NCI-H748 treated with DMSO at 0.1 percent for 48 hours (cell line): ENCODE results near the gene PIGQ.
A peak's percentile ranks its signal among the peaks of the same experiment; 100 is the strongest.

Source experiments
- DNase-seq: peaks from one replicate; lab custom pipeline; 2025; lab: John Stamatoyannopoulos, UW

PIGQ gene

GRCh38 chr16:606656-607307 lies 37.0 kb downstream of the PIGQ start:
- no peak for DNase-seq

DNA sequence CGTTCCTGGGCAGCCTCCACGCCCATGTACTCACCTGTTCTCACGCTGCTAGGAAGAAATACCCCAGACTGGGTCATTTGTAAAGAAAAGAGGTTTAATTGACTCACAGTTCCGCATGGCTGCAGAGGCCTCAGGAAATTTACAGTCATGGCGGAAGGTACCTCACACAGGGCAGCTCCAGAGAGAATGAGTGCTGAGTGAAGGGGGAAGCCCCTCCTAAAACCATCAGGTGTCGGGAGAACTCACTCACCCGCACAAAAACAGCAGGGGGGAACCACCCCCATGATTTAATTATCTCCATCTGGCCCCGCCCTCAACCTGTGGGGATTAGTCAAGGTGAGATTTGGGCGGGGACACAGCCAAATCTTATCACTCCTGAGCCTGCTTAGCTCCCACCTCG lies 38.3 kb downstream of the PIGQ start:
- DNase-seq = no peak

DNA sequence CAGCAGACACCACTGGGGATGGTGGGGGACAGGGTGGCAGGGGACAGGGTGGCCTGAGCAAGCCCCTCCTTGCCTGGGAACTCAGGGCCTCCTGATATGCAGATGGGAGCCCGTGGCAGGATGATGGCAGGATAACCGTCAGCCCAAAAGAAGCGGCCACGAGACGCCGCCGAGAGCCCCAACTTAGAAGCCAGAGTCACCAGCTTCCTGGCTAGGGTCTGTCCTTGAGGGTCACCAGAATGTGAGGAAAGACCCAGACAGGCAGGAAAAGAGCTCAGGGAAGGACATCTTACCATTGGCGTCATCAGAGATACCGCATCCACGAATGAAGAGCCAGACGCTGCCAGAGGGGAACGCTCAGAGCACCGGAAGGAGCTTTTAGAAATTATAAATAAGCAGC lies 39.5 kb downstream of the PIGQ start:
- no peak for DNase-seq

DNA sequence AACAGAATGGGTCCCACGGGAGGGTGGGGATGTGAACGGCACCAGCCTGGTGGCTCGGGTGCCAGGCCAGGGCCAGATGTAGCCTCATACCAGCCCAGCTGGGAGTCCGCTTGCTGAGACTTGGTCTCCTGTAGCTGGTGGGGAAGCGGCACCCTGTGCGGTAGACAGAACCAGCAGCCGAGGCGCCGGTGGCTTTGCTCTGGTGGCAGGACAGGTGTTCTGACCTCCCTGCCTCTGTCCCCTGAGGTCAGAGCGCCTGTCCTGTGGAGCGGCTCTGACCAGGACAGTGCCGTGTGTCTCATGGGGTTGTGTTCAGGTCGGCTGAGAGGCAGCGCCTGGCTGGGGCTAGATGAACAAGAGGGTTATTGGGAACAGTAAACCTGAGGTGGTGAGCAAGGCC lies 40.2 kb downstream of the PIGQ start:
- DNase-seq = no peak

GRCh38 chr16:610513-611381 lies 41.0 kb downstream of the PIGQ start:
- DNase-seq = no peak

- DNase-seq = no peak
These were observed 45.4 kb downstream of the PIGQ start for GRCh38 chr16:615122-615521.

DNA sequence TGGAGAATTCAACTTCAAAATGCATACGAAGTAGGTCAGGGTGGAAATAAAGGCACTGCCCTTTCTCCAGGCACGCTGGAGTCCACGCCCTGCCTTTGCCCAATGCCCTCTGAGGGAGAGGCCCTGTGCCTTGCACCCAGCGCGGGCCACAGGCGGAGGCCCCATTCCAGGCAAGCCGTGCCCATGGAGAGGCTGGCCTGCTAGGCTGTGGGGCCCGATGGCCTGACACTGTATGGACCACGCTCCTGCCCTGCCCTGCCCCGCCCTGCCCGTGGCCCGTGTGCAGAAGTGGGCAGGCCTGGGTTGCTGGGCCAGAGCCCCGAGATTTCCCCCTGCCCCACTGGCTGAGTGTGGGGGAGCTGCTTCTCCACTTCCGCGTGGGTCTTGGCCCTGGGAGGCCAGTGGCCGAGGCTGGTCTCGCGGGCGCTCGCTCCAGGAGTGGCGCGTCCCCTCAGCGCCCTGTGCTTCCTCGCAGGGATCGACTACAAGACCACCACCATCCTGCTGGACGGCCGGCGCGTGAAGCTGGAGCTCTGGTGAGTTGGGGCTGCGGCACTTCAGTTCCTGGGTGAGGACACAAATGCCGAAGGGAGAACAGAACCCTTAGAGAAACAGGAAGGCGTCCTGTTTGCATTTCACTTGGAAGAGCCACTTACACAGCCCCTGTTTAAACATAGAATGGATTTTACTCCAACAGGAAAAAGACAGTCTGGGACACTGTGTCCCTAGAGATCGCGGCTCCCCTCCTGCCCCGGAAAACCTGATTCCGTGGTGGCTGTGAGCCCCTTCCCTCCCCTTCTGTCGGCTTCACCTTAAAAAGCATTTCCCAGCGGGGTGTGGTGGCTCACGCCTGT lies 47.2 kb downstream of the PIGQ start:
- no peak for DNase-seq

GRCh38 chr16:617855-618254 lies 48.1 kb downstream of the PIGQ start:
- no peak for DNase-seq

GRCh38 chr16:619476-620100 lies 49.8 kb downstream of the PIGQ start:
- no peak for DNase-seq

DNA sequence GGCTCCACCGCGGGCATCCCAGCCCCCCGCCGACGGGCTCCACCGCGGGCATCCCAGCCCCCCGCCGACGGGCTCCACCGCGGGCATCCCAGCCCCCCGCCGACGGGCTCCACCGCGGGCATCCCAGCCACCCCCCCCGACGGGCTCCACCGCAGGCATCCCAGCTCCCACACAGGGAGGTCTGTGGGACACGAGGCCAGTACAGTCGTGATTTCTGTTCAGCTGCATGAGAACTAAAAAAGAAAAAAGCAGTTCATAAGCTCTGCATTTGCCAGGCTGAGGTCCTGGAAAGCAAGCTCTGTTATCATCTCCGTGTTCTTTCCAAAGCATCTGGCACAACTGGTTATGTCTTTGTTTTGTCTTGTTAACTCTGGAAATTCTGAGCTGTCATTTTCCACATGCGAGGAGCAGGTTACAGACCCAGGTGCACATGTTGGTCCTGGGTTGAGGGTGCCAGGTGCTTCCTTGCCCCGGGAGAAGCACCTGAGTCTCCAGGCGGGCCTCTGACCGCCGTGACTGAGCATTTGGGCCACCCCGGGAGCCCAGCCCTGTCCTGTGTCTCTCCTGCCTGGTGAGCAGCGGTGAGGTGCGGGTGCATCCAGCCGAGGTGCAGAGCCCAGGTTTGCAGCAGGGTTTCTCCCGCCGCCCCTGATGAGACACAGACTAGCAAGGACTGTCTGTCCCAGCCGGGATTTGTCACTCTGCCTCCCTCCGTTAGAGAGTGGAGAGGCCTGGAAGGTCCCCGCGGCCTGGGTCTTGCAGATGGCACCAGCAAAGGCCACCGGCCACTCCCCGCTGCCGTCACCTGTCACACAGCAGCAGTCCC lies 51.1 kb downstream of the PIGQ start:
- no peak for DNase-seq

GRCh38 chr16:621526-622105 lies 51.8 kb downstream of the PIGQ start:
- DNase-seq = no peak

- no peak for DNase-seq
These were observed 53.1 kb downstream of the PIGQ start for GRCh38 chr16:622920-623280.

DNA sequence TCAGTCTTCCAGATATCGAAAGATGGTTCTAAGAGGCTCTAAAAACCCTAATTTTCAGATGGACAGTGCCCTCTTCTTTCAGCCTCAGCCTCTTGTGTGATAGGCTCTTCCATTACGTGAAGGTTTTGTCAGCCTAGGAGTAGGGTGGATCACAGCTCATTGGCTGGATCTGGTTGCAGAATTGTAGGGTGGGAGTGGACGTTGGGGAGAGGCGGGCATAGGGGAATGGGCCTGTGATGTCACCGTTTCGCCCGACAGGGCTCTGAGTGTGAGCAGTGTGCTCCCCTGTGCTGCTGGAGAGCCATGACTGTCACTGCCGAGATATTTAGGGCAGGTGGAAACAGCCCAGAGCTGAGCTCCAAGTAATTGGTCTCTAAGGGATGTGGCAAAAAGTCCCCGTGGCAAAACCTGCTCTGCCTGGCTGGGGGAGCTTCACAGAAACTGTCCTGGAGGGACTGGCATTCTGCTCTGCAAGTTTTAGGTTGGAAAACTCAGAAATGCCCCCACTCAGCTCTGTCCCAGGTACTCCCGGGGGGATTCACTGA lies 54.8 kb downstream of the PIGQ start:
- no peak for DNase-seq

GRCh38 chr16:625117-625976 lies 55.6 kb downstream of the PIGQ start:
- DNase-seq = no peak

- DNase-seq = no peak
These were observed 56.4 kb downstream of the PIGQ start for GRCh38 chr16:625977-626765.

- DNase-seq = no peak
These were observed 57.2 kb downstream of the PIGQ start for GRCh38 chr16:626787-627453.

DNA sequence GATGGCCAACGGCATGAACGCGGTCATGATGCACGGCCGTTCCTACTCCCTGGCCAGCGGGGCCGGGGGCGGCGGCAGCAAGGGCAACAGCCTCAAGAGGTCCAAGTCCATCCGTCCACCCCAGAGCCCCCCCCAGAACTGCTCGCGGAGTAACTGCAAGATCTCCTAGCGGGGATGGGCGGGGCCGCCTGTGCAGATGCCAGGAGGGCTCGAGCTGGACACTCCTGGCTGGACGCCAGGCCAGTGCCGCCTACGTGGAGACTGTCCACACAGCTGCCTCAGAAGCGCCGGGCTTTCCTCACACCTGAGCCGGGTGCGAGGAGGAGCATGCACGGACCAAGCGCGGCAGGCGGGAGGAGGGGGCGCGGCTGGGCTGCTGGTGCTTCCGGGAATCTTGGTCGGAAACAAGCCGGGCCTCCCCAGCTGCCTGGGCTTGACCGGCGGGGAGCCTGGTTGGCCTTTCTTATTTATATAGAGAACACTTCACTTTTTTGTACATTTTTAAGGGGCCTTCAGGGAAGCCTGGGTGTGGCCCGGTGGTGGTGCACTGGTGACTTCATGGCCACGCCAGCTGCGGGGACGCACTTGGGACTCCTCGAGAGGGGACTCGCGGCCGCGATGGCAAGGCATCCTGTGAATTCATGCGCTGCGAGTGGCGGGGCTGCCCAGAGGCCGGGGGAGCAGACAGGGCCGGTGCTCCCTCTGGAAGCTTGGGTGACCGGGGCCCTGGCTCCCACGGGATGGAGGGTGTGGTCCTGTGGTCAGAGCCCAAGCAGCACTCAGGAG lies 57.9 kb downstream of the PIGQ start:
- peak; percentile 21 for DNase-seq
